ENCODE results near the gene KHDC1. TPM values are rescaled to one million over a fixed set of nuclear protein-coding genes. Genes with fewer than 3 reads are reported as not detected.
"Not testable (repeated sequence)": the region's sequence is repeated elsewhere in the genome, so short reads cannot be mapped to it uniquely, and the experiment has no call there.

KHDC1 gene
- total RNA-seq, 1 donor from 2014 or later = 10.2 TPM

GRCh38 chr6:73240730-73241129 is 22.3 kb downstream of the KHDC1 start:
- TF ChIP-seq CTCF (IDR thresholded peaks at IDR 0.05; ENCODE audit: unreplicated experiment) = no peak
- Mint-ChIP-seq H3K27me3 (ENCODE audit: low read depth) (peaks cover 3% of the 10 kb centered on the region), H3K27ac (no peak overlapping the region), H3K4me1 (no peaks in the 10 kb centered on the region), H3K36me3 (no peaks in the 10 kb centered on the region), H3K9me3 (no peaks in the 10 kb centered on the region), H3K4me3 (no peak overlapping the region)
- no peak for DNase-seq (ENCODE audit: low spot score in 2 of 2, unreplicated experiment in 2 of 2)

GRCh38 chr6:73236144-73236750 is 26.7 kb downstream of the KHDC1 start:
- TF ChIP-seq CTCF (IDR thresholded peaks at IDR 0.05; ENCODE audit: unreplicated experiment) = no peak
- H3K4me1 Mint-ChIP-seq = no peaks in the 10 kb centered on the region
- no peak overlapping the region for H3K4me3 Mint-ChIP-seq
- no peaks in the 10 kb centered on the region for H3K9me3 Mint-ChIP-seq
- no peaks in the 10 kb centered on the region for H3K27me3 Mint-ChIP-seq (ENCODE audit: low read depth)
- no peak for DNase-seq (ENCODE audit: low spot score in 2 of 2, unreplicated experiment in 2 of 2)
- no peak overlapping the region for H3K27ac Mint-ChIP-seq
- no peaks in the 10 kb centered on the region for H3K36me3 Mint-ChIP-seq

GRCh38 chr6:73234733-73235132 is 28.3 kb downstream of the KHDC1 start:
- no peaks in the 10 kb centered on the region for H3K9me3 Mint-ChIP-seq
- no peak for DNase-seq (ENCODE audit: low spot score in 2 of 2, unreplicated experiment in 2 of 2)
- TF ChIP-seq CTCF (IDR thresholded peaks at IDR 0.05; ENCODE audit: unreplicated experiment) = no peak
- H3K4me3 Mint-ChIP-seq = no peak overlapping the region
- H3K27me3 Mint-ChIP-seq (ENCODE audit: low read depth) = no peaks in the 10 kb centered on the region
- H3K4me1 Mint-ChIP-seq = no peaks in the 10 kb centered on the region
- no peak overlapping the region for H3K27ac Mint-ChIP-seq
- H3K36me3 Mint-ChIP-seq = no peaks in the 10 kb centered on the region

GRCh38 chr6:73233971-73234370 is 29.0 kb downstream of the KHDC1 start:
- not testable (repeated sequence) for H3K27ac Mint-ChIP-seq; H3K36me3 Mint-ChIP-seq; DNase-seq (ENCODE audit: low spot score in 2 of 2, unreplicated experiment in 2 of 2); H3K4me3 Mint-ChIP-seq; H3K4me1 Mint-ChIP-seq; H3K9me3 Mint-ChIP-seq; H3K27me3 Mint-ChIP-seq (ENCODE audit: low read depth)

- DNase-seq (ENCODE audit: low spot score in 2 of 2, unreplicated experiment in 2 of 2) = no peak
- H3K36me3 Mint-ChIP-seq = no peaks in the 10 kb centered on the region
- no peak overlapping the region for H3K4me3 Mint-ChIP-seq
- H3K27me3 Mint-ChIP-seq (ENCODE audit: low read depth) = no peaks in the 10 kb centered on the region
- H3K27ac Mint-ChIP-seq = no peak overlapping the region
- H3K9me3 Mint-ChIP-seq = no peaks in the 10 kb centered on the region
- TF ChIP-seq CTCF (IDR thresholded peaks at IDR 0.05; ENCODE audit: unreplicated experiment) = no peak
- no peaks in the 10 kb centered on the region for H3K4me1 Mint-ChIP-seq
These were observed 29.9 kb downstream of the KHDC1 start for GRCh38 chr6:73233048-73233447.

DNA sequence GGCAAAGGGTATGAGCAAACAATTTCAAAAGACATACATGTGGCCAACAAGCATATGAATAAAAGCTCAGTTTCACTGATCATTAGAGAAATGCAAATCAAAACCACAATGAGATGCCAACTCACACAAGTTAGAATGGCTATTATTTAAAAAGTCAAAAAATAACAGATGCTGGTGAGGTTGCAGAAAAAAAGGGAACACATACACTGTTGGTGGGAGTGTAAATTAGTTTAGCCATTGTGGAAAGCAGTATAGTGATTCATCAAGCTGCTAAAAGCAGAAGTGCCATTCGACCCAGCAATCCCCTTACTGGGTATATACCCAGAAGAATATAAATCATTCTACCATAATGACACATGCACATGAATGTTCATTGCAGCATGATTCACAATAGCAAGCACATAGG is 31.0 kb downstream of the KHDC1 start:
- DNase-seq (ENCODE audit: low spot score in 2 of 2, unreplicated experiment in 2 of 2) = no peak
- H3K9me3 Mint-ChIP-seq = no peaks in the 10 kb centered on the region
- no peak for TF ChIP-seq CTCF (IDR thresholded peaks at IDR 0.05; ENCODE audit: unreplicated experiment)

More for the DNA sequence above, 31.0 kb downstream of the KHDC1 start:
- Mint-ChIP-seq H3K27me3 (ENCODE audit: low read depth) (no peaks in the 10 kb centered on the region), H3K36me3 (no peaks in the 10 kb centered on the region), H3K4me3 (no peak overlapping the region), H3K27ac (no peak overlapping the region), H3K4me1 (no peaks in the 10 kb centered on the region)
